ENCODE measurements around the gene STAT4.
A peak's percentile ranks its signal among the peaks of the same experiment; 100 is the strongest.

STAT4 gene

GRCh38 chr2:191038741-191039140 is 112.1 kb downstream of the STAT4 start:
- DNase-seq = no peak

- DNase-seq = peak; percentile 52
These were observed 112.5 kb downstream of the STAT4 start for GRCh38 chr2:191038241-191038725.

- DNase-seq = no peak
These were observed 113.4 kb downstream of the STAT4 start for GRCh38 chr2:191037351-191037750.

GRCh38 chr2:191036363-191036762 is 114.4 kb downstream of the STAT4 start:
- DNase-seq = no peak

DNA sequence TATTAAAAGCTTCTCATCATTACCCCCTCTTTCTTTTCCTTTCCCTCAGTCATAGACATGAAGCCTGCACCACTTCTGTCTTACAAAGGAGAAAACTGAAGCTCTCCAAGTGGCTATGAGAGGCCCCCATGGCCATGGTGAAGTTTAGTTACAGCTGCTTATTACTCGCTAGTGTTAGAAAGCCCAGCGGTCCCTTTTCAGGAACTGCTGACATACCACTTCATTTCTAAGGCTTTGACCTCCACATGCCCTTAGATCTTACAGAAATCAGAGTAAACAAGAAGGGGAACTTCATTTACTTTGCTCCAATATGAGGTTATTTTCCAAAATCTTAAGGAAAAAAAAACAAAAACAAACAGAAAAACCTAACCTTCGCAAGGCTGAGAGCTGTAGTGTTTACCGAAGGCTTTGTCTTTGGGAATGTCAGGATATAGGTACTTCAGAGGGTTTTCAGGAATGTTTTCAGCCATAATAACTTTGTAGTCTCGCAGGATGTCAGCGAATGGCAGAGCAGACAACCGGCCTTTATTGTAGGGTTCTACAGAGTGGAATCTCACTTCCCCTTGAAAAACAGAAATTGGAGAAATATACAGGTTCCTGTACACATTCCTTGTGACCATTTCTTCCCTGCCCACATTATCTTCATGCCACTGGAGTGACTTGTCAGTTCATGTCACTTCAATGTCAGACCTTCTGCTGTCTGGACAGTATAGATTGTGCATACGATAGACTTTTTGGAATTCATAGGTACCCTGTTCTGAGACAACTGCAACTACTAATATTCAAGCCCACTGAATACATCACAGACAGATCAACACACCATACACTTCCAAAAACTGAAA is 118.0 kb downstream of the STAT4 start:
- DNase-seq = no peak

DNA sequence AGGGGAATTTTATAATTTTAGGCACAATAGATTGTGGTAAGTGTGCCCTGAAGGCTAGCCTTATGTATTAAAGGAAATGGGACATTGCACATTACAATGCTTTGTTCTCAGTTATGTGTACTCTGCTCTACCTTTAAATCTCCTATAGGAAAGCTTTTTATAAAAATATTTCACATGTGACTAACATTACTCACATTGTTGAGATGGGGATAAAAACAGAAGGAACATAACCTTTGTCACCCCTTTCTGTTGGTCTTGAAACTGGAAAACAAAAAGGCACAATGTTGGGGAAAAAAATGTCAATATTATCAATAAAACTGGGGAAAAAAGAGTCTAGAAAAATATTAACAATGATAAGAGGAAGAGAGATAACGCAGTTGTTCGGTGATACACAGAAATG is 119.5 kb downstream of the STAT4 start:
- DNase-seq = no peak

- peak; percentile 43 for DNase-seq
These were observed 120.2 kb downstream of the STAT4 start for GRCh38 chr2:191030521-191031154.

DNA sequence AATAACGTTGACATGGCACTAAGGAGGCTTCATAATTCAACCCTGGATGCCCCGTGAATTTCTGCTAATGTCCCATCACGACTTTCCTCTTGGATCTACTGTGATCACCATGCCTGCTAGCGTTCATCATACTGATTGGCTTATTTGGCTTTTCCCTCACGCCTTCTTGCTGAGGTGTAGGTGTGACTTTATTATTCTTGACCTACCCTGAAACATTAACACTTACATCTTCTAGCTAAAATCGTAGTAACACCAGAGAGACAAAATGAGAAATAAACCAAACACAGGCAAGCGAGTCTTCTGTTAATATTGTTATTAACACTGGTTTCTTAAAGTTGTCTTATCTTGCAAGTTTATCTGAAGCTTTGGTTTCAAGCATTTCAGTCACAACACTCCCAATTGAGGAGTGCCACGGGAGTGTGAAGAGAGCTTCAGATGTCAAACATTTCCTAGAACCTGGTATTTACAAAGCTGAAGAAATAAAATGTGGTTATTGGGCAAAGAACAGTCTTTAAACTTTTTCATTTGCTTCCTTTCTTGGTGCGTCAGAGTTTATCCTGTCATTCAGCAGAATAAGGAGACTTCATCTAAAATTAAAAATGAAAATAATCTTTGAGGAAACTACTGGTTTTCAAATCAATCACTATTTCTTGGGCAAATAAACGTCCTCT is 121.4 kb downstream of the STAT4 start:
- DNase-seq = no peak

DNA sequence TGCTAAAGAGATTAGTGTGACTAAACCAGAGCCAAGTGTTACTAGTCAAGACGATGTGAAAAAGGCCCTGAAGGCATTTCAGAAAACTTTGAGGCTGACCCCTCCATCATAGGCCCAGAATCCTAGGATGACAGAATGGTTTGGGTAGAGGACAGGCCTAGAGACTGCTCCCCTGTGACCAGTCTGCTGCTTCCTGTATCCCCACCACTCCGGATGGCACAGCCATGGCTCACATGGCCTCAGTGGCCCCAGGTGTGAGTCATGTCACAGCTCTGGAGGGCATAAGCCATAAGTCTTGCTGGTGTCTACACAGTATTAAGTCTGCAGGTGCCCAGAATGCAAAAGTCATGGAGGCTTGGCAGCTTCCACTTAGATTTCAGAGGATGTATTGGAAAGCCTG is 124.4 kb downstream of the STAT4 start:
- peak; percentile 35 for DNase-seq

- DNase-seq = no peak
These were observed 125.7 kb downstream of the STAT4 start for GRCh38 chr2:191025135-191025534.

GRCh38 chr2:191023235-191023679 is 127.5 kb downstream of the STAT4 start:
- no peak for DNase-seq

DNA sequence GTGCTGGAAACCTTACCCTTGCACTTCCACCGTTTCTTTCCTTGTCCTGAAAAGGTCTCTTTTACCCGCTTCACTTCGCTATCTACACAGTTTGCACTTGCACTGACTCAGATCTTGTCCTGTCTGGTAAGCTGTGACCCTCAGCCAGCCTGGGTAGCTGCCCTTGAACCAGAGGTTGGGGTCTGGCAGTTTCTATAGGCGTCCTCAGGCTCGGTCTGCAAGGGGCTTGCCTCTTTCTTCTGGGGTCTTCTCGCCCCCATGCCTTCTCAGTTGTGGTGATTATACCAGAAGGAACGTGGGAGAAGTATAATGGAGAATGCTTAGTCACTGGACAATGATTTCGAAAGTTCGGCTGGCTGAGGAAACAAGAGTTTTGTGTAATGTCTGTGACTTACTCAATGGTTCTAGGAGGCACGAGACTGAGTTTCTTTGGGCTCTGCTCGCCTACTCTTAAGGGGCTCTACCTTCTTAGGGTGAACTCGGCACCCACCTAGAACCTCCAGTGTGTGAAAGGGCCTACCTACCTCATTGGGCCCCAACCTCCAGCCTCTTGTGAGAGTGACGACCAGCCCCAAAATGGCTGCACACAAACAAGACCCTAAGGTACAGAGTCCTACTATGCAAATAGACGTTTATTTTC is 129.9 kb downstream of the STAT4 start:
- peak; percentile 77 for DNase-seq

- peak; percentile 96 for DNase-seq
These were observed 130.5 kb downstream of the STAT4 start for GRCh38 chr2:191020221-191020741.

DNA sequence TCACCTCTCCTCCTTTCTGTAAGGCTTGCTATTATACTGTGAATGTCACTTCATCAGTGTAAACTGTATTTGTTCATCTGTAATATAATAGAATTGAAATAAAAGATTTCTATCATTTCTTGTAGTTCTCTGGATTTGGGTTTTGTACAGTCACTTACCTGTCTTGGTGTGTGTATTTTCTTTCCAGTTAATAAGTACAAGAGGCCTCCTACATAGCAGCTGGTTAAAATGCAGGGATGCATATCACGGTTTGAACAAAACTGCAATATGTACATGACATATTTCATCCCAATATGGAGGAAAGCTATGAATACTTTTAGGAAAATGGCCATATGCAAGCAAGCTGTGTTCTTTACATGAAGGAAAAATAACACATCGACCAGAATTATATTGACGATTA is 131.4 kb downstream of the STAT4 start:
- no peak for DNase-seq

DNA sequence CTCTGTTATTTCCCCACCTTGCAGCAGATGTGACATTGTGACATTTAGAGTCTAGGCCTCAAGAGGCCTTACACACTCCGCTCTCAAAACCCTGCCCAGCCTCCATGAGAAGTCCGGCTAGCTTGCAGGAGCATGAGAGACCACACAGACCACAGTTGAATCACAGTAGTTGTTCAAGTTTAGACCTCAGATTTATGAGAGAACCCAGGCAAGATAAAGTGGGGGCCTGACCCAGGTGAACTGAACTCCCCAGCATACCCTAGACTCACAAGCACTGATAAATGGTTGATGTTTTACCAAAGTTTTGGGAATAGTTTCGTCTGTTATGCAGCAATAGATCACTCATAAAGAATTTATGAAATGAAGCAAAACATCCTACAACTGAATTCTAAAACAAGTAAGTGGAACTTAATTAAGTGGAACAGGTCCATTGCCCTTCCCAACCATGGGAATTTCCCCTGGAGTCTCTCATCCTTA is 132.1 kb downstream of the STAT4 start:
- no peak for DNase-seq

DNA sequence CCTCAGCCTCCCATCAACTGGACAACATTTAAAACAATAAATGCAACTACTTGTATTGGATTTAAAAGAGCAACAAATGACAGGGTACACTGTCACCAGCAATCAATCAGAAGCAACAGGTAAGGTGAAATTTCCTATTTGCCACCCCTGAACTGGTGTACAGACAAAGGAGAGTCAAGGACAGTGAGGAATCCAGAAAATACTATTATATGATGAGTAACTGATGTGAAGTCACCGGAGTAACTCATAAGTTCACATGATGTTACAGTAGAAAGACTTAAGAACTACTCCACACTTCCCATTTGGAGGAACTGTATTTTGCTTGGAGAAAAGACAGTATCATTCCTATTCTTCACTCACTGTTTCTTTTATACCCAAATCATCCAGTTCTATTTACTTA is 132.7 kb downstream of the STAT4 start:
- DNase-seq = no peak

DNA sequence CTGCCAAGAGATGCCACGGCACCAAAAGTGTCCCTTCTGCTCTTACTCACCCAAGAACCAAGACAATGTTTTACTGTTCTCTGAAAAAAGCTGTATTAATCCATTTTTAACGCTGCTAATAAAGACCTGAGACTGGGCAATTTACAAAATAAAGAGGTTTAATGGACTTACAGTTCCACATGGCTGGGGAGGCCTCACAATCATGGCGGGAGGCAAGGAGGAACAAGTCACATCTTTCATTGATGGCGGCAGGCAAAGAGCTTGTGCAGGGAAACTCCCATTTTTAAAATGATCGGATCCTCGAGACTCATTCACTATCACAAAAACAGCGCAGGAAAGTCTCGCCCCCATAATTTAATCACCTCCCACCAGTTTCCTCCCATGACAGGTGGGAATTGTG is 135.0 kb downstream of the STAT4 start:
- no peak for DNase-seq

DNA sequence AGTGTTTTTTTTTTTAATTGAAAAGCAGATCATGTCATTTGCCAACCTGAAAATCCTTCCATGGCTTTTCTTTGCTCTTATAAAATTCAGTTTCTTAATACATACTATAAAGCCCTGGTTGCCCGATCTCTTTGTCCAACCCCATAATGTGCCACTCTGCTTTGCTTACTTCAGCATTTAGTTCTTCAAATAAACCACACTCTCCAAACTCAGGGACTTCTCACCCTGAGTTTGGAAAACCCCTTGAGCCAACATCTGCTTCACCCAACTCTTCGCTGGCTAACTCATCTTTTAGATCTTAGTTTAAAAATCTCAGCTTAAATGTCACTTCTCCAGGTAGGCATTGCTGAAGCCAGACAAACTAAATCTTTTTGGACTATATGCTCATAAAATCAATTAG is 135.6 kb downstream of the STAT4 start:
- no peak for DNase-seq

- no peak for DNase-seq
These were observed 136.2 kb downstream of the STAT4 start for GRCh38 chr2:191014653-191015020.

GRCh38 chr2:191013932-191014652 is 136.7 kb downstream of the STAT4 start, which contains the start of gene STAT1:
Gene STAT1 (minus strand): TSS chr2:191014171. CDS start chr2:191010003, 4,168 bp downstream.
- DNase-seq = peak; percentile 94

GRCh38 chr2:191013682-191013931 is 137.2 kb downstream of the STAT4 start:
- DNase-seq = no peak
